HepG2 (cell line): Measurements from ENCODE around the gene IZUMO4. TPM values are rescaled to one million over a fixed set of nuclear protein-coding genes. Genes with fewer than 3 reads are reported as not detected.

Experiments
- ATAC-seq: fragments of 200-7000 bp; cut with Tn5 transposase; 3 replicates; pipeline ENCODE4 v1.9.1; 2020; ENCODE audit warnings: mild to moderate bottlenecking, moderate library complexity
- BruUV-seq: library from RNA; stranded (reverse); fragments of 400-500 nt; replicated peaks from 2 replicates; lab custom pipeline; 2021; lab: Mats Ljungman, UMichigan
- CTCF ChIA-PET: fragments of 300-600 bp; formaldehyde crosslinking; extraction: SDS; loops from one replicate; lab custom pipeline; 2021; ENCODE audit warnings: low total read pairs, inconsistent platforms, low intra/inter-chr PET ratio; lab: Yijun Ruan, JAX
- POLR2A ChIA-PET: fragments of 350-600 bp; sonication (Branson Sonifier 250); formaldehyde crosslinking; loops from one replicate; lab custom pipeline; 2020; ENCODE audit warnings: antibody characterized with exemption, inconsistent platforms; lab: Yijun Ruan, JAX
- DNase-seq: peaks from one replicate; pipeline ENCODE4 v3.0.0-alpha.2; 2015; ENCODE audit warnings: low spot score
- FAIRE-seq: peaks from 3 replicates; lab custom pipeline; 2011; peaks lifted over from hg19 to GRCh38; lab: Jason Lieb, UNC
- H2AFZ ChIP-seq: one replicate; pipeline ENCODE4 v1.6.1; 2011; ENCODE audit warnings: low read length, inconsistent platforms
- H3K27ac ChIP-seq: fragments of 300-600 bp; 3 replicates; pipeline ENCODE4 v1.8.0; 2011; ENCODE audit warnings: mixed run types, mild to moderate bottlenecking, mixed read lengths, low read length, inconsistent platforms; ENCODE audit not compliant: insufficient read depth; ENCODE audit errors: extremely low read length
- H3K27me3 ChIP-seq, 2 experiments: fragments of 200-600 bp in 1 of 2; 2 replicates in 1 of 2; 3 replicates in 1 of 2; pipeline versions ENCODE4 v1.6.0 to v1.8.0; 2011; ENCODE audit warnings: low read length in 2 of 2, mild to moderate bottlenecking in 2 of 2, moderate library complexity in 2 of 2, inconsistent platforms in 1 of 2; ENCODE audit not compliant: insufficient read depth in 2 of 2, control insufficient read depth in 1 of 2
- H3K36me3 ChIP-seq, 2 experiments: fragments of 200-600 bp in 1 of 2; replicated peaks in 1 of 2; 2 replicates in 1 of 2; 3 replicates in 1 of 2; pipeline versions ENCODE4 v1.5.1 to v1.8.0; 2011; ENCODE audit warnings: low read length in 2 of 2, inconsistent platforms in 1 of 2; ENCODE audit not compliant: insufficient read depth in 2 of 2, control insufficient read depth in 1 of 2
- H3K4me1 ChIP-seq: 2 replicates; pipeline ENCODE4 v1.5.1; 2012; ENCODE audit warnings: low read length, inconsistent platforms; ENCODE audit not compliant: insufficient read depth
- H3K4me2 ChIP-seq: 2 replicates; pipeline ENCODE4 v1.6.0; 2011; ENCODE audit warnings: low read depth, low read length, inconsistent platforms
- H3K4me3 ChIP-seq, 3 experiments: fragments of 200-600 bp in 1 of 3; sonication (generic), shearing (Covaris generic) in 1 of 3; replicated peaks in 1 of 3; 2 replicates each; pipeline ENCODE4 v1.5.1; 2011 to 2016; ENCODE audit warnings: low read length in 3 of 3, inconsistent platforms in 2 of 3, low read depth in 2 of 3, mild to moderate bottlenecking in 2 of 3, control low read depth in 1 of 3, mixed read lengths in 1 of 3; ENCODE audit not compliant: insufficient read depth in 1 of 3
- H3K79me2 ChIP-seq: one replicate; pipeline ENCODE4 v1.6.1; 2011; ENCODE audit warnings: low read length, inconsistent platforms; ENCODE audit not compliant: insufficient read depth
- H3K9ac ChIP-seq: 2 replicates; pipeline ENCODE4 v1.6.0; 2011; ENCODE audit warnings: mild to moderate bottlenecking, low read depth, low read length, inconsistent platforms; ENCODE audit not compliant: insufficient read depth
- H3K9me3 ChIP-seq: 2 replicates; pipeline ENCODE4 v1.5.1; 2012; ENCODE audit warnings: mild to moderate bottlenecking, low read length
- H4K20me1 ChIP-seq: 2 replicates; pipeline ENCODE4 v1.6.0; 2011; ENCODE audit warnings: inconsistent platforms, mild to moderate bottlenecking, low read length, moderate library complexity; ENCODE audit not compliant: insufficient read depth
- BHLHE40 ChIP-seq: IDR thresholded peaks from 2 replicates; pipeline ENCODE4 v1.6.1; 2011; ENCODE audit warnings: low read length, improper control_type of control experiment
- CCAR2 ChIP-seq: fragments of 200-400 bp; formaldehyde crosslinking; optimal IDR thresholded peaks from 2 replicates; pipeline ENCODE3; 2018; ENCODE audit warnings: low read depth, mild to moderate bottlenecking, low read length, moderate library complexity
- FOXK1 ChIP-seq: sonication (generic); formaldehyde crosslinking; IDR thresholded peaks from 2 replicates; pipeline ENCODE4 v1.4.0; 2020; ENCODE audit warnings: low read depth, missing genetic modification reagents, borderline replicate concordance
- FOXK2 ChIP-seq: fragments of 450-650 bp; IDR thresholded peaks from 2 replicates; pipeline ENCODE4 v1.6.1; 2016
- JUN ChIP-seq: sonication (generic); formaldehyde crosslinking; IDR thresholded peaks from 2 replicates; pipeline ENCODE4 v1.4.0; 2020; ENCODE audit warnings: mild to moderate bottlenecking, missing genetic modification reagents
- MAZ ChIP-seq, 2 experiments: sonication (generic) in 1 of 2; formaldehyde crosslinking in 1 of 2; IDR thresholded peaks; 2 replicates each; pipeline versions ENCODE4 v1.5.0 to v1.6.1; 2012 to 2020; ENCODE audit warnings: low read depth in 2 of 2, mild to moderate bottlenecking in 2 of 2, borderline replicate concordance in 1 of 2, improper control_type of control experiment in 1 of 2, low read length in 1 of 2, missing genetic modification reagents in 1 of 2, moderate library complexity in 1 of 2
- NFATC3 ChIP-seq: sonication (generic); formaldehyde crosslinking; IDR thresholded peaks from 2 replicates; pipeline ENCODE4 v1.5.1; 2020; ENCODE audit warnings: mild to moderate bottlenecking, missing genetic modification reagents
- NFIC ChIP-seq: IDR thresholded peaks from 2 replicates; pipeline ENCODE4 v1.6.1; 2012; ENCODE audit warnings: mild to moderate bottlenecking, low read length, inconsistent platforms
- SETDB1 ChIP-seq: sonication (generic); formaldehyde crosslinking; IDR thresholded peaks from 2 replicates; pipeline ENCODE4 v1.5.1; 2020; ENCODE audit warnings: missing genetic modification reagents, mild to moderate bottlenecking, borderline replicate concordance
- ZNF234 ChIP-seq: sonication (generic); formaldehyde crosslinking; conservative IDR thresholded peaks from 2 replicates; pipeline ENCODE4 v1.5.1; 2020; ENCODE audit warnings: mild to moderate bottlenecking, missing genetic modification reagents
- ZNF558 ChIP-seq: sonication (generic); formaldehyde crosslinking; IDR thresholded peaks from 2 replicates; pipeline ENCODE4 v1.9.0; 2022; ENCODE audit warnings: mild to moderate bottlenecking, missing genetic modification reagents, borderline replicate concordance
- ZNF576 ChIP-seq: sonication (generic); formaldehyde crosslinking; IDR thresholded peaks from 2 replicates; pipeline ENCODE4 v1.4.0; 2020; ENCODE audit warnings: mild to moderate bottlenecking, missing genetic modification reagents
- ZNF639 ChIP-seq: conservative IDR thresholded peaks from 2 replicates; pipeline ENCODE4 v1.6.1; 2018; ENCODE audit warnings: missing genetic modification reagents
- ZNF660 ChIP-seq: sonication (generic); formaldehyde crosslinking; IDR thresholded peaks from 2 replicates; pipeline ENCODE4 v1.5.1; 2020; ENCODE audit warnings: mild to moderate bottlenecking, low read depth, missing genetic modification reagents, borderline replicate concordance
- ZNF703 ChIP-seq: sonication (generic); formaldehyde crosslinking; IDR thresholded peaks from 2 replicates; pipeline ENCODE4 v1.5.1; 2020; ENCODE audit warnings: missing genetic modification reagents, mild to moderate bottlenecking, moderate library complexity, borderline replicate concordance
- ZNF770 ChIP-seq: sonication (generic); formaldehyde crosslinking; IDR thresholded peaks from 2 replicates; pipeline ENCODE4 v1.5.0; 2020; ENCODE audit warnings: mild to moderate bottlenecking, missing genetic modification reagents
- WGBS: methylation state at CpG from one replicate; pipeline ENCODE4 v1.1.6; 2017; ENCODE audit warnings: low lambda C conversion rate; 5-methylcytosine and 5-hydroxymethylcytosine counted together
- in situ Hi-C: cut with HindIII; loops from 2 replicates; pipeline ENCODE4 v1.10.0; 2017; ENCODE audit warnings: low pct_unique_long_range_greater_than_20kb; ENCODE audit not compliant: extremely low pct_ligation_motif_present
- intact Hi-C: fragments of 100-400 bp; cut with micrococcal nuclease; formaldehyde crosslinking; loops from one replicate; pipeline ENCODE4 v1.10.0; 2022; ENCODE audit not compliant: unreplicated experiment
- polyA plus RNA-seq, 8 experiments: library from polyadenylated mRNA; depleted of rRNA in 3 of 8; stranded (reverse) in 7 of 8; unstranded in 1 of 8; fragments of >200 nt; fragmentation: Illumina TruSeq in 4 of 8; extraction: Trizol in 4 of 8; gene quantifications; 2 replicates each; pipeline versions ENCODE4 v1.2.1 to v1.2.3, GENCODE V29; 2011 to 2016; ENCODE audit warnings: low read depth in 4 of 8, missing spikeins in 1 of 8, mixed read lengths in 1 of 8; ENCODE audit not compliant: insufficient read depth in 1 of 8
- total RNA-seq, 5 experiments: library from RNA; depleted of rRNA; stranded (reverse); fragments of >200 nt; fragmentation: Illumina TruSeq; extraction: Trizol; gene quantifications; 2 replicates each; pipeline ENCODE4 v1.2.3, GENCODE V29; 2016; ENCODE audit warnings: low read depth in 1 of 5

IZUMO4 gene
- total and polyA plus RNA-seq, 2 of the 13 experiments (the other 11 are each of a cell fraction or from before 2014, with no cell fraction given), result 0.77 to 3.9 TPM

GRCh38 chr19:2053601-2054389 is 42.9 kb upstream of the IZUMO4 start (continued):
- no peak for TF ChIP-seq NFIC

- no peak overlapping the region for H3K27ac ChIP-seq
- no peak overlapping the region for H2AFZ ChIP-seq
- H3K36me3 ChIP-seq, result no peaks in the 10 kb centered on the region
- no peak overlapping the region for H3K4me3 ChIP-seq
- no peak overlapping the region; the same call in 1 of the 2 replicates for H3K4me2 ChIP-seq
- peaks cover 82% of the 10 kb centered on the region for H3K4me1 ChIP-seq
- intact Hi-C loops, result no loop called here
- 59% methylated on average over 7 of the region's 8 CpGs for WGBS
- in situ Hi-C loops, result no loop called here
- no peak for FAIRE-seq
- no peak for ATAC-seq
- CTCF ChIA-PET, result no interaction called here
- no peaks in the 10 kb centered on the region for H3K9me3 ChIP-seq
- POLR2A ChIA-PET, result no interaction called here
- H4K20me1 ChIP-seq, result peaks cover 7% of the 10 kb centered on the region
- no peaks in the 10 kb centered on the region for H3K27me3 ChIP-seq
- no peak for DNase-seq
- no TSS peak for BruUV-seq
- H3K79me2 ChIP-seq, result peaks cover 9% of the 10 kb centered on the region
- H3K9ac ChIP-seq, result no peak overlapping the region
- TF ChIP-seq JUN (CRISPR knock-in tag) (no peak), ZNF576 (no peak), FOXK2 (no peak), ZNF234 (no peak), ZNF639 (no peak), ZNF770 (CRISPR knock-in tag) (no peak), CCAR2 (no peak), NFATC3 (CRISPR knock-in tag) (no peak), ZNF660 (no peak), FOXK1 (CRISPR knock-in tag) (no peak), SETDB1 (no peak), BHLHE40 (no peak), ZNF558 (CRISPR knock-in tag) (no peak), MAZ (IDR thresholded peaks at IDR 0.05; ENCODE audit: borderline replicate concordance, low read depth, low read length) (no peak), MAZ (CRISPR knock-in tag; IDR thresholded peaks at IDR 0.05; ENCODE audit: low read depth) (no peak), ZNF703 (CRISPR knock-in tag) (no peak)
Observed at GRCh38 chr19:2054763-2055162, 42.0 kb upstream of the IZUMO4 start.
